Muscle of leg (tissue), 11 donors: ENCODE results near the gene DUSP7. TPM values are rescaled to one million over a fixed set of nuclear protein-coding genes. Genes with fewer than 3 reads are reported as not detected.

Experiments used
- DNase-seq: peaks from one replicate; pipeline ENCODE4 v3.0.0; 2013
- H3K27ac ChIP-seq: one replicate; pipeline ENCODE4 v1.5.1; 2013; ENCODE audit warnings: mild to moderate bottlenecking, low read length, control low read depth
- H3K27me3 ChIP-seq: one replicate; pipeline ENCODE4 v1.6.1; 2013; ENCODE audit warnings: low read length; ENCODE audit not compliant: control insufficient read depth, insufficient read depth
- H3K36me3 ChIP-seq: one replicate; pipeline ENCODE4 v1.6.1; 2013; ENCODE audit warnings: low read length; ENCODE audit not compliant: control insufficient read depth, insufficient read depth
- H3K4me1 ChIP-seq: one replicate; pipeline ENCODE4 v1.6.1; 2013; ENCODE audit warnings: low read length; ENCODE audit not compliant: control insufficient read depth, insufficient read depth
- H3K4me3 ChIP-seq: one replicate; pipeline ENCODE4 v1.5.1; 2013; ENCODE audit warnings: low read length, control low read depth
- H3K9me3 ChIP-seq: replicated peaks from 2 replicates; pipeline ENCODE4 v1.6.1; 2013; ENCODE audit warnings: low read depth, low read length; ENCODE audit not compliant: control insufficient read depth
- WGBS: methylation state at CpG from one replicate; pipeline ENCODE4 v1.1.5; 2013; ENCODE audit warnings: missing lambda C conversion rate; ENCODE audit not compliant: insufficient coverage; 5-methylcytosine and 5-hydroxymethylcytosine counted together
- polyA plus RNA-seq, 8 donors: library from polyadenylated mRNA; unstranded; fragments of 120-200 nt; gene quantifications; one replicate each; pipeline versions ENCODE4 v1.2.1 to v1.2.3, GENCODE V29; 2013; ENCODE audit warnings: inconsistent platforms in 1 of 8, low replicate concordance in 1 of 8; ENCODE audit not compliant: insufficient read length in 8 of 8, insufficient read depth in 1 of 8
- total RNA-seq: library from RNA; stranded (reverse); fragments of 120-200 nt; gene quantifications from one replicate; pipeline ENCODE4 v1.2.4, GENCODE V29; 2013

The DUSP7 gene
- total and polyA plus RNA-seq, 9 donors: 14.0 to 32.5 (median 26.1) TPM

- no peak overlapping the region for H3K4me3 ChIP-seq
- no peaks in the 10 kb centered on the region for H3K27me3 ChIP-seq
- 57% methylated on average over 5 of the region's 12 CpGs for WGBS
- peaks cover 69% of the 10 kb centered on the region for H3K4me1 ChIP-seq
- peak overlapping the region; percentile 92 for H3K27ac ChIP-seq
- no peaks in the 10 kb centered on the region for H3K9me3 ChIP-seq
- no peak for DNase-seq
- H3K36me3 ChIP-seq: no peaks in the 10 kb centered on the region
These were observed 12.4 kb upstream of the DUSP7 start for GRCh38 chr3:52068730-52069129.

GRCh38 chr3:52068055-52068571 lies 11.7 kb upstream of the DUSP7 start:
- no peaks in the 10 kb centered on the region for H3K9me3 ChIP-seq
- H3K36me3 ChIP-seq: no peaks in the 10 kb centered on the region
- DNase-seq: peak; percentile 97
- H3K27ac ChIP-seq: peak overlapping the region; percentile 92
- H3K27me3 ChIP-seq: no peaks in the 10 kb centered on the region
- H3K4me1 ChIP-seq: peaks cover 75% of the 10 kb centered on the region
- 10% methylated on average over 9 of the region's 12 CpGs for WGBS
- H3K4me3 ChIP-seq: no peak overlapping the region

GRCh38 chr3:52067526-52067925 lies 11.2 kb upstream of the DUSP7 start:
- peaks cover 81% of the 10 kb centered on the region for H3K4me1 ChIP-seq
- H3K4me3 ChIP-seq: no peak overlapping the region
- no peaks in the 10 kb centered on the region for H3K9me3 ChIP-seq
- WGBS: 37% methylated on average over 3 of the region's 4 CpGs
- no peaks in the 10 kb centered on the region for H3K27me3 ChIP-seq
- DNase-seq: no peak
- H3K36me3 ChIP-seq: no peaks in the 10 kb centered on the region
- H3K27ac ChIP-seq: peak overlapping the region; percentile 92

- 81% methylated on average over 4 of the region's 8 CpGs for WGBS
- H3K36me3 ChIP-seq: no peaks in the 10 kb centered on the region
- H3K4me3 ChIP-seq: no peak overlapping the region
- H3K27me3 ChIP-seq: no peaks in the 10 kb centered on the region
- no peaks in the 10 kb centered on the region for H3K9me3 ChIP-seq
- DNase-seq: no peak
- peak overlapping the region; percentile 92 for H3K27ac ChIP-seq
- H3K4me1 ChIP-seq: peaks cover 83% of the 10 kb centered on the region
These were observed 10.7 kb upstream of the DUSP7 start for GRCh38 chr3:52067046-52067445.

GRCh38 chr3:52065264-52065756 lies 8.9 kb upstream of the DUSP7 start:
- peaks cover 73% of the 10 kb centered on the region for H3K4me1 ChIP-seq
- H3K9me3 ChIP-seq: no peaks in the 10 kb centered on the region
- H3K27ac ChIP-seq: peak overlapping the region; percentile 20
- no peaks in the 10 kb centered on the region for H3K36me3 ChIP-seq
- no peaks in the 10 kb centered on the region for H3K27me3 ChIP-seq
- no peak for DNase-seq
- WGBS: 61% methylated on average over 9 of the region's 12 CpGs
- no peak overlapping the region for H3K4me3 ChIP-seq

- Histone ChIP-seq H3K4me3 (no peak overlapping the region), H3K27ac (no peak overlapping the region), H3K36me3 (no peaks in the 10 kb centered on the region), H3K4me1 (peaks cover 65% of the 10 kb centered on the region), H3K27me3 (no peaks in the 10 kb centered on the region), H3K9me3 (no peaks in the 10 kb centered on the region)
- WGBS: 81% methylated on average over 5 of the region's 8 CpGs
- DNase-seq: no peak
These were observed 8.2 kb upstream of the DUSP7 start for GRCh38 chr3:52064561-52064960.

- Histone ChIP-seq H3K9me3 (no peaks in the 10 kb centered on the region), H3K36me3 (no peaks in the 10 kb centered on the region), H3K4me1 (peaks cover 54% of the 10 kb centered on the region), H3K27me3 (no peaks in the 10 kb centered on the region), H3K27ac (peak overlapping the region; percentile 1), H3K4me3 (no peak overlapping the region)
- no peak for DNase-seq
- 47% methylated on average over 14 of the region's 14 CpGs for WGBS
These were observed 6.8 kb upstream of the DUSP7 start for GRCh38 chr3:52063026-52063723.

- WGBS: no CpG with 5 or more reads among the region's 5 CpGs
- Histone ChIP-seq H3K4me1 (peaks cover 54% of the 10 kb centered on the region), H3K36me3 (no peaks in the 10 kb centered on the region), H3K4me3 (no peak overlapping the region), H3K27me3 (no peaks in the 10 kb centered on the region), H3K27ac (no peak overlapping the region), H3K9me3 (no peaks in the 10 kb centered on the region)
- no peak for DNase-seq
These were observed 6.1 kb upstream of the DUSP7 start for GRCh38 chr3:52062505-52062904.

GRCh38 chr3:52061121-52061910 lies 4.9 kb upstream of the DUSP7 start:
- Histone ChIP-seq H3K27ac (no peak overlapping the region), H3K36me3 (no peaks in the 10 kb centered on the region), H3K27me3 (no peaks in the 10 kb centered on the region), H3K4me1 (peaks cover 47% of the 10 kb centered on the region), H3K4me3 (no peak overlapping the region), H3K9me3 (no peaks in the 10 kb centered on the region)
- no peak for DNase-seq
- 56% methylated on average over 3 of the region's 4 CpGs for WGBS

GRCh38 chr3:52059781-52060180 lies 3.4 kb upstream of the DUSP7 start:
- H3K9me3 ChIP-seq: no peaks in the 10 kb centered on the region
- H3K27ac ChIP-seq: no peak overlapping the region
- H3K4me3 ChIP-seq: no peak overlapping the region
- peaks cover under 1% of the 10 kb centered on the region for H3K36me3 ChIP-seq
- 90% methylated on average over 3 of the region's 7 CpGs for WGBS
- no peaks in the 10 kb centered on the region for H3K27me3 ChIP-seq
- peaks cover 40% of the 10 kb centered on the region for H3K4me1 ChIP-seq
- DNase-seq: no peak
